PC-9 (cell line): ENCODE data around the gene ZNF444. TPM values are rescaled to one million over a fixed set of nuclear protein-coding genes. Genes with fewer than 3 reads are reported as not detected.

Experiments used
- BruUV-seq: library from RNA; stranded (reverse); fragments of 400-500 nt; replicated peaks from 2 replicates; lab custom pipeline; 2021; lab: Mats Ljungman, UMichigan
- CTCF ChIA-PET: fragments of 300-600 bp; sonication (Branson Sonifier 250); formaldehyde crosslinking; loops from one replicate; lab custom pipeline; 2022; ENCODE audit warnings: antibody characterized with exemption; lab: Charles Lee
- POLR2A ChIA-PET: fragments of 300-600 bp; sonication (Branson Sonifier 250); formaldehyde crosslinking; loops from one replicate; lab custom pipeline; 2022; ENCODE audit warnings: antibody characterized with exemption; ENCODE audit not compliant: unreplicated experiment; lab: Charles Lee
- DNase-seq, 2 experiments: peaks; one replicate each; pipeline versions ENCODE4 v3.0.0 to v3.0.0-alpha.2; 2015 to 2022; ENCODE audit warnings: mixed read lengths in 1 of 2
- H2AFZ ChIP-seq: fragments of 200-600 bp; sonication (generic); 2 replicates; pipeline ENCODE4 v1.8.1; 2017; ENCODE audit warnings: antibody characterized with exemption
- H3F3A ChIP-seq: fragments of 200-600 bp; sonication (generic); 2 replicates; pipeline ENCODE4 v1.8.1; 2017; ENCODE audit warnings: antibody characterized with exemption, mild to moderate bottlenecking, low read depth; ENCODE audit not compliant: insufficient read depth
- H3K27ac ChIP-seq: fragments of 200-600 bp; sonication (generic); 2 replicates; pipeline ENCODE4 v1.6.1; 2016; ENCODE audit warnings: mixed run types
- H3K27me3 ChIP-seq: fragments of 200-600 bp; sonication (generic); 2 replicates; pipeline ENCODE4 v1.6.1; 2016; ENCODE audit warnings: low read depth, mixed run types; ENCODE audit not compliant: insufficient read depth
- H3K36me3 ChIP-seq: fragments of 200-600 bp; sonication (generic); 2 replicates; pipeline ENCODE4 v1.6.1; 2016; ENCODE audit warnings: low read depth, mixed run types
- H3K4me1 ChIP-seq: fragments of 200-600 bp; sonication (generic); replicated peaks from 2 replicates; pipeline ENCODE4 v1.6.1; 2016; ENCODE audit warnings: mixed run types; ENCODE audit not compliant: insufficient read depth
- H3K4me2 ChIP-seq: fragments of 200-600 bp; sonication (generic); 2 replicates; pipeline ENCODE4 v1.6.1; 2017; ENCODE audit warnings: mixed run types
- H3K4me3 ChIP-seq: fragments of 200-600 bp; sonication (generic); 2 replicates; pipeline ENCODE4 v1.6.1; 2016; ENCODE audit warnings: mixed run types
- H3K79me2 ChIP-seq: fragments of 200-600 bp; sonication (generic); 2 replicates; pipeline ENCODE4 v1.6.1; 2017; ENCODE audit warnings: low read depth, mixed run types
- H3K9me2 ChIP-seq: fragments of 200-600 bp; sonication (generic); 2 replicates; pipeline ENCODE4 v1.8.1; 2017; ENCODE audit warnings: mild to moderate bottlenecking; ENCODE audit not compliant: insufficient read depth
- H3K9me3 ChIP-seq: fragments of 200-600 bp; sonication (generic); 2 replicates; pipeline ENCODE4 v1.8.1; 2016; ENCODE audit warnings: low read depth; ENCODE audit not compliant: insufficient read depth
- H4K20me1 ChIP-seq: fragments of 200-600 bp; sonication (generic); 2 replicates; pipeline ENCODE4 v1.8.1; 2017; ENCODE audit not compliant: insufficient read depth
- EZH2 ChIP-seq: fragments of 200-600 bp; sonication (generic); IDR thresholded peaks from 2 replicates; pipeline ENCODE4 v1.8.0; 2017; ENCODE audit warnings: antibody characterized with exemption, low read depth
- intact Hi-C: fragments of 100-400 bp; cut with micrococcal nuclease; formaldehyde crosslinking; loops from one replicate; pipeline ENCODE4 v1.10.0; 2022; ENCODE audit not compliant: unreplicated experiment
- total RNA-seq: library from RNA; stranded (reverse); gene quantifications from 2 replicates; pipeline ENCODE4 v1.2.3, GENCODE V29; 2021
- TF ChIP-seq, protein P1 (sequence below): fragments of 200-600 bp; sonication (generic); conservative IDR thresholded peaks from 2 replicates; pipeline ENCODE4 v1.6.1; 2017; ENCODE audit warnings: mixed run types, antibody characterized with exemption, mild to moderate bottlenecking, moderate library complexity

Gene ZNF444
- total RNA-seq, 1 experiment from 2014 or later = 50.5 TPM

- Histone ChIP-seq H3K79me2 (peaks cover 99% of the 10 kb centered on the region), H3F3A (peaks cover 22% of the 10 kb centered on the region), H3K4me3 (no peak overlapping the region), H3K36me3 (peaks cover 10% of the 10 kb centered on the region; the same call in 1 of the 2 replicates), H3K27me3 (no peaks in the 10 kb centered on the region), H3K9me3 (no peaks in the 10 kb centered on the region), H4K20me1 (peaks cover 96% of the 10 kb centered on the region), H2AFZ (no peak overlapping the region), H3K9me2 (no peaks in the 10 kb centered on the region), H3K4me2 (no peak overlapping the region), H3K4me1 (peaks cover 34% of the 10 kb centered on the region), H3K27ac (no peak overlapping the region)
- ChIA-PET CTCF (no interaction called here), POLR2A (no interaction called here)
- no peak for DNase-seq
- BruUV-seq = no TSS peak
- no peak for TF ChIP-seq EZH2
- TF ChIP-seq, protein P1, sequence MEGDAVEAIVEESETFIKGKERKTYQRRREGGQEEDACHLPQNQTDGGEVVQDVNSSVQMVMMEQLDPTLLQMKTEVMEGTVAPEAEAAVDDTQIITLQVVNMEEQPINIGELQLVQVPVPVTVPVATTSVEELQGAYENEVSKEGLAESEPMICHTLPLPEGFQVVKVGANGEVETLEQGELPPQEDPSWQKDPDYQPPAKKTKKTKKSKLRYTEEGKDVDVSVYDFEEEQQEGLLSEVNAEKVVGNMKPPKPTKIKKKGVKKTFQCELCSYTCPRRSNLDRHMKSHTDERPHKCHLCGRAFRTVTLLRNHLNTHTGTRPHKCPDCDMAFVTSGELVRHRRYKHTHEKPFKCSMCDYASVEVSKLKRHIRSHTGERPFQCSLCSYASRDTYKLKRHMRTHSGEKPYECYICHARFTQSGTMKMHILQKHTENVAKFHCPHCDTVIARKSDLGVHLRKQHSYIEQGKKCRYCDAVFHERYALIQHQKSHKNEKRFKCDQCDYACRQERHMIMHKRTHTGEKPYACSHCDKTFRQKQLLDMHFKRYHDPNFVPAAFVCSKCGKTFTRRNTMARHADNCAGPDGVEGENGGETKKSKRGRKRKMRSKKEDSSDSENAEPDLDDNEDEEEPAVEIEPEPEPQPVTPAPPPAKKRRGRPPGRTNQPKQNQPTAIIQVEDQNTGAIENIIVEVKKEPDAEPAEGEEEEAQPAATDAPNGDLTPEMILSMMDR = no peak
- intact Hi-C loops = no loop called here
Measured at GRCh38 chr19:56114778-56115110, 26.3 kb upstream of the ZNF444 start.

GRCh38 chr19:56115490-56115889 is 25.6 kb upstream of the ZNF444 start:
- peaks cover 99% of the 10 kb centered on the region for H3K79me2 ChIP-seq
- ChIA-PET POLR2A (no interaction called here), CTCF (no interaction called here)
- BruUV-seq = no TSS peak
- no peaks in the 10 kb centered on the region for H3K27me3 ChIP-seq
- no peaks in the 10 kb centered on the region for H3K9me3 ChIP-seq
- intact Hi-C loops = no loop called here
- no peak overlapping the region for H3K4me3 ChIP-seq
- peaks cover 27% of the 10 kb centered on the region for H3F3A ChIP-seq
- H2AFZ ChIP-seq = no peak overlapping the region
- no peaks in the 10 kb centered on the region for H3K9me2 ChIP-seq
- H3K4me1 ChIP-seq = peaks cover 27% of the 10 kb centered on the region
- DNase-seq = no peak
- peaks cover 92% of the 10 kb centered on the region for H4K20me1 ChIP-seq
- H3K4me2 ChIP-seq = no peak overlapping the region
- H3K27ac ChIP-seq = no peak overlapping the region
- TF ChIP-seq, protein P1 = no peak
- no peak for TF ChIP-seq EZH2
- peaks cover 10% of the 10 kb centered on the region; the same call in 1 of the 2 replicates for H3K36me3 ChIP-seq

GRCh38 chr19:56116606-56117005 is 24.5 kb upstream of the ZNF444 start:
- no peaks in the 10 kb centered on the region for H3K9me2 ChIP-seq
- peaks cover 10% of the 10 kb centered on the region; the same call in 1 of the 2 replicates for H3K36me3 ChIP-seq
- no peak overlapping the region for H3K4me3 ChIP-seq
- TF ChIP-seq, protein P1 = no peak
- TF ChIP-seq EZH2 = no peak
- POLR2A ChIA-PET = no interaction called here
- no peak overlapping the region for H2AFZ ChIP-seq
- intact Hi-C loops = no loop called here
- H3K79me2 ChIP-seq = peaks cover 89% of the 10 kb centered on the region
- no peak overlapping the region for H3K27ac ChIP-seq
- BruUV-seq = no TSS peak
- peaks cover 81% of the 10 kb centered on the region for H4K20me1 ChIP-seq
- H3K27me3 ChIP-seq = no peaks in the 10 kb centered on the region
- peaks cover 23% of the 10 kb centered on the region for H3F3A ChIP-seq
- CTCF ChIA-PET = no interaction called here
- DNase-seq = peak in 1 of 2 experiments; percentile 11
- no peaks in the 10 kb centered on the region for H3K9me3 ChIP-seq
- no peak overlapping the region for H3K4me2 ChIP-seq
- peaks cover 16% of the 10 kb centered on the region for H3K4me1 ChIP-seq
